Measurements from ENCODE around the gene EYS.

DNA sequence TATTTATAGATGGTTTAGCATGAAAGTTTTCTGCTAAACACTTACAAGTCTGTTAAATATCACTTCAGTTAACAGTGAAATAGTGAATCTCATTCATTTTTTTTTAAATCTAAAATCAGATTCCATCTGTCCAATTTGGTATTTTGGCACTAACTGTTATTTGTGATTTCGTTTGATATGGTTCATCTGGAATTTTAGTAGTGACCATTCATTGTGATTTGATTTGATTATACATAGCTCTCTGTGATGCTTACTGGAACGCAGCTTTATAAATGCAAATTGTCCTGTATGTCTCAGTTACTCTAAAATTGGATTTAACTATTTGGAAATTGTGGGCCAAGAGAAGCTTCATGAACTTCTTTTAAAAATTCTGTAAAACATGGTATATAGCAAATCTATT, 571.5 kb downstream of the EYS start:
- TF ChIP-seq EZH2 (IDR thresholded peaks at IDR 0.05) (no peak), POLR2AphosphoS5 (IDR thresholded peaks at IDR 0.05; ENCODE audit: borderline replicate concordance, low read depth, low read length) (no peak)

Measured in SK-N-MC (cell line).